Body of pancreas (tissue), 4 donors: ENCODE measurements around the gene POLR3K.
"Not testable (repeated sequence)": the region's sequence is repeated elsewhere in the genome, so short reads cannot be mapped to it uniquely, and the experiment has no call there.

Experiments used
- CTCF ChIP-seq, 7 experiments: fragments of 450-650 bp in 4 of 7; fragments of 200-600 bp in 3 of 7; sonication (generic) in 3 of 7; IDR thresholded peaks; one replicate each; pipeline ENCODE4 v1.5.1; 2016 to 2019; ENCODE audit warnings: antibody characterized with exemption in 7 of 7
- POLR2A ChIP-seq, 3 donors: fragments of 450-650 bp; IDR thresholded peaks; one replicate each; pipeline ENCODE4 v1.6.1; 2016; ENCODE audit warnings: antibody characterized with exemption in 3 of 3, mild to moderate bottlenecking in 2 of 3

- not testable (repeated sequence) for TF ChIP-seq CTCF, POLR2A (IDR thresholded peaks at IDR 0.05)
Observed at GRCh38 chr16:17062-17765, 36.2 kb downstream of the POLR3K start.
